Activated naive CD8-positive, alpha-beta T cell treated with anti-CD3 and anti-CD28 coated beads for 36 hours (primary cell): ENCODE data around the gene ABLIM2. TPM values are rescaled to one million over a fixed set of nuclear protein-coding genes. Genes with fewer than 3 reads are reported as not detected.
A peak's percentile ranks its signal among the peaks of the same experiment; 100 is the strongest.

Source experiments
- DNase-seq: peaks from one replicate; pipeline ENCODE4 v3.0.0; 2021
- H3K27ac Mint-ChIP-seq: one replicate; pipeline ENCODE4 v1.8.0; 2022; ENCODE audit warnings: mild to moderate bottlenecking, moderate library complexity, mixed read lengths
- H3K27me3 Mint-ChIP-seq: one replicate; pipeline ENCODE4 v1.8.0; 2022; ENCODE audit warnings: mild to moderate bottlenecking, mixed read lengths
- H3K36me3 Mint-ChIP-seq: one replicate; pipeline ENCODE4 v1.8.0; 2021; ENCODE audit warnings: mild to moderate bottlenecking, mixed read lengths
- H3K4me1 Mint-ChIP-seq: one replicate; pipeline ENCODE4 v1.8.0; 2021; ENCODE audit warnings: mixed read lengths
- H3K4me3 Mint-ChIP-seq: one replicate; pipeline ENCODE4 v1.8.0; 2022; ENCODE audit warnings: mild to moderate bottlenecking, moderate library complexity, mixed read lengths
- H3K9me3 Mint-ChIP-seq: one replicate; pipeline ENCODE4 v1.8.0; 2022; ENCODE audit warnings: mixed read lengths
- total RNA-seq, 2 experiments: library from RNA; stranded (reverse); gene quantifications; one replicate each; pipeline ENCODE4 v1.2.3, GENCODE V29; 2021

ABLIM2 gene
- total RNA-seq, 2 experiments from 2014 or later, result 0.41 to 0.62 TPM

DNA sequence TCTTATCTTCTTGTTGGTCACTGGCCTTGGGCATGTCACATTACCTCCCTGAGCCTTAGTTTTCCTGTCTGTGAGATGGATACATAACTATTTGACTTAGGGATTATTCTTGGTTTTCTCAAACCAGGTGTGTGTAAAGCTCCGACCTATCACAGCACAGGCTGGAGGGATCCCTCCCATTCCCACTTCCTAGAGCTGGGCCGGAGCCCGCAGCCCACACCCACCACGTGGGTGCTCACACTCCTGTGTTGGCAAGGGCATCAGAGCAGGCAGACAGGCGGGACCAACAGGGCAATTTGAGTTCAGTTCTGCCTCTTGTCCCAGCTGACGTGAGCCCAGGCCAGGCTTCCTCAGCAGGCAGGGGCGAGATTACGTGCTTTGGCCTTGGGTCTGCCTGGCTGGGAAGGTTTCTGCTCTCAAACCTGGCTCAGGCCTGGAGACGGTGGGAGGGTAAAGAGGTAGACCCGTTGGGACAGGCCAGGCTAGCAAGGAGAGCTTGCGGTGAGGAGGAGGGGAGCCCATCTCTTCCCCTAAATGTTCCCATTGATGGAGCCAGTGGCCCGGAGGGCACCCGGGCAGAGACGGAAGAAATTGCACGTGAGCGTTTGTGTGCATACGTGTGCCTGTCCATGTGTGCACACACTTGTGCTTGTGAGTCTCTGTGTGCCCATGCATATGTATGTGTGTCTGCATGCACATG is 39.7 kb upstream of the ABLIM2 start:
- Mint-ChIP-seq H3K36me3 (no peaks in the 10 kb centered on the region), H3K4me3 (peak overlapping the region; percentile 88), H3K27ac (peak overlapping the region; percentile 21), H3K4me1 (peaks cover 36% of the 10 kb centered on the region), H3K9me3 (no peaks in the 10 kb centered on the region), H3K27me3 (no peaks in the 10 kb centered on the region)
- DNase-seq, result no peak

DNA sequence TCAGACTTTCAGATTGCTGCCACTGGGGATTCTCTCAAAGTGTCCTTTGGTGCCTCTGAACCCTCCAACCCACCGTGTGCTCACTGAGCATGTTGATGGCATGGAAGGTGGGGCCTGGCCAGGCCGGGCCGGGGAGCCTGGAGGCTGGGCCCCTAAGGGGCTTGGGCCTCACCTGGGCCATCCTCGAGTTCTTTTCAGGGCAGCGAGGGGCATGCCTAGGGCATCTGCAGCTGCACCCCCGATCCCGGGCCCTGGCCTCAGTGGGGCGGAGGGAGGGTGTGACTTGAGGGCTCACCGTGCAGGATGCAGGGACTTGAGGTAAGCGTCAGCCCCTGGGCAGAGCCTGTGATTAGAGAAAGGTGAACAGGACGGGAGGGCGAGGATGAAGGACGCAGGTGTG is 38.9 kb upstream of the ABLIM2 start:
- peaks cover 35% of the 10 kb centered on the region for H3K4me1 Mint-ChIP-seq
- H3K4me3 Mint-ChIP-seq, result no peak overlapping the region
- no peaks in the 10 kb centered on the region for H3K27me3 Mint-ChIP-seq
- DNase-seq, result no peak
- H3K36me3 Mint-ChIP-seq, result no peaks in the 10 kb centered on the region
- H3K9me3 Mint-ChIP-seq, result no peaks in the 10 kb centered on the region
- no peak overlapping the region for H3K27ac Mint-ChIP-seq

DNA sequence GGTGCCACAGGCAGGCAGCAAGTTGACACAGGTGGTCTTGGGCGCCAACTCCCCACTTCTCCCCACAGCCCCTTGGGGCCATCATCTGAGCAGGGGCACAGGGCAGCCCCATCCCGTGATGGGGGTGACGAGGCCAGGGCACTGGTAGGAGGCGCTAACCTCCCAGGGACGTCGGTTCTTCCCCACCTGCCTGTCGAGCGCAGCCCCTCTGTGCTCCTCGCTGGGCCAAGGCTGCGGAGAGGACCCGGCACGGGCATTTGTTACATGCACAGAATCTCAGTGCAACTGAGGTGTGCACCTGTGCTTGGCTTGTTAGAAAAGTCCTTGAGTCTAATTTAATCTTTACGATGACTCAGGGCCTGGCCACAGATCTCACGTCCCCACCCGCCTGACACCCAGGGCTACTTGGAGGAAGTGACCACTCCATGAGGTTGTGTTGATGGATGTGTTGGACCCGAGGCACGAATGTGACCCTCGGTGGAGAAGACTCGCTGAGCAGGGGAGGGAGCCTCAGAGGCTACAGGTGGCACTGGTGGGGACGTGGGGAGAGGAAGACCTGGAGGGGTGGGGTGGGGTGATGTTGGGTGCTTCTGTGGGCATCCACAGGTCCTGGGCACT is 37.3 kb upstream of the ABLIM2 start:
- DNase-seq, result no peak
- Mint-ChIP-seq H3K27ac (no peak overlapping the region), H3K36me3 (no peaks in the 10 kb centered on the region), H3K4me3 (no peak overlapping the region), H3K4me1 (peaks cover 23% of the 10 kb centered on the region), H3K27me3 (no peaks in the 10 kb centered on the region), H3K9me3 (no peaks in the 10 kb centered on the region)

DNA sequence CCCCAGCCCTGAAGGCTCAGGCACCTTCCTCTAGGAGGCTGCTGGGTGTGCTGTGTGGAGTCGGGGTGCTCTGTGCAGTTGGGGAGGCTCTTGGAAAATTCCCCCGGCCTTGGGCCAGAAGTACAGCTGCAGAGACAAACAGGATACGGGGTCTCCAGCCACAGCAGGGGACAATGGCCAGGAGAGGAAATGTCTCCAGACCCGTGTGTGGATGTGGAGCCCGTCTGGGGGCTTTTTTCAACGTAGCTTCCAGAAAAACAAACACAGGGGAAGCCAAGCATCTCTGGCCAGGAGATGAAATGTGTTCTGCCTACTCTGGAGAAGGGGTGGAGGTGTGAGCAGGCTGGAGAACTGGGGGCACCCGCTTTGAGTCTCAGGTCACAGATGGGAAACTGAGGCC is 36.8 kb upstream of the ABLIM2 start:
- no peak overlapping the region for H3K27ac Mint-ChIP-seq
- H3K27me3 Mint-ChIP-seq, result no peaks in the 10 kb centered on the region
- no peaks in the 10 kb centered on the region for H3K36me3 Mint-ChIP-seq
- peaks cover 19% of the 10 kb centered on the region for H3K4me1 Mint-ChIP-seq
- H3K9me3 Mint-ChIP-seq, result no peaks in the 10 kb centered on the region
- H3K4me3 Mint-ChIP-seq, result no peak overlapping the region
- no peak for DNase-seq

DNA sequence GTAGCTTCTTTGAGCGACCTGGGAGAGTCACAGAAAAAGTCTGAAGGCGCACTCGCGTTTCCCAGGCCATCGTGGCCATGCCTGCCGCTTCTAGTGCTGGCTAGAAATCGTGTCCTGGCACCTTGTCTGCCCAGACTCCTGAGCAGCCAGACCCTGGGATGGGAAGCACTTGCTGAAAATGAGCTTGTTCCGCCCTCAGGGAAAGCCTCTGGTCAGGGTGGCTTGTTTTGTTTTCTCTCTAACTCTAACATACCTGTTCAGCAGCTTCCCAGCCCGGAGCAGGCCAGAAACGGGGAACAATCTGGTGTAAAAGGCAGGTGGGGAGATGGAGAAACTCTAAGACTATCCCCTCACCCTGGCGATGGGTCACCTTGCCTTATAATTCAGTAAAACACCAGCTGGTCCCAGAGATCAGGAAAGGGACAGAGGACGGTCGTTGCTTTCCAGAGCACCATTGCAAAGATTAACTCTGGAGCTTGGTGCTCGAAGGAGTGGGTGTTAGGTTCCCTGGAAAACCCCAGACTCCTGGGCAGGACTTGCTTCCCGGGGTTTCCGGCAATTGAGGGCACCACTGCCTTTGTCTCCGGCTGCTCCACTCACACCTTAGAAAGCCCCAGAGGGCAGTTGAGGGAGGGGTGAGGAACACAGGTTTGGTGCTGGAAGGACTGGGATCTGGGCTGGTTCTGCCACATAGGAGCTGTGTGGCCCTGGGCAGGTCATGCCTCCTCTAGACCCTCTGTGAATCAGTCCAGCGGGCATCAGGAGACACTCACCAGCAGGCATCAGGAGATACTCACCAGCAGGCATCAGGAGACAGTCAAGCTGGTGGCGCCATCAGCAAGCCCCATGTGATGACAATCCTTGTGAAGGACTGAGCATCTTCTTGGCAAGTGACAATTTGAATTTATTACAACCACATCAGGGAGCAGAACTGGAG is 36.0 kb upstream of the ABLIM2 start:
- no peak for DNase-seq
- Mint-ChIP-seq H3K27ac (no peak overlapping the region), H3K4me1 (peaks cover 14% of the 10 kb centered on the region), H3K36me3 (no peaks in the 10 kb centered on the region), H3K9me3 (no peaks in the 10 kb centered on the region), H3K4me3 (no peak overlapping the region), H3K27me3 (no peaks in the 10 kb centered on the region)

DNA sequence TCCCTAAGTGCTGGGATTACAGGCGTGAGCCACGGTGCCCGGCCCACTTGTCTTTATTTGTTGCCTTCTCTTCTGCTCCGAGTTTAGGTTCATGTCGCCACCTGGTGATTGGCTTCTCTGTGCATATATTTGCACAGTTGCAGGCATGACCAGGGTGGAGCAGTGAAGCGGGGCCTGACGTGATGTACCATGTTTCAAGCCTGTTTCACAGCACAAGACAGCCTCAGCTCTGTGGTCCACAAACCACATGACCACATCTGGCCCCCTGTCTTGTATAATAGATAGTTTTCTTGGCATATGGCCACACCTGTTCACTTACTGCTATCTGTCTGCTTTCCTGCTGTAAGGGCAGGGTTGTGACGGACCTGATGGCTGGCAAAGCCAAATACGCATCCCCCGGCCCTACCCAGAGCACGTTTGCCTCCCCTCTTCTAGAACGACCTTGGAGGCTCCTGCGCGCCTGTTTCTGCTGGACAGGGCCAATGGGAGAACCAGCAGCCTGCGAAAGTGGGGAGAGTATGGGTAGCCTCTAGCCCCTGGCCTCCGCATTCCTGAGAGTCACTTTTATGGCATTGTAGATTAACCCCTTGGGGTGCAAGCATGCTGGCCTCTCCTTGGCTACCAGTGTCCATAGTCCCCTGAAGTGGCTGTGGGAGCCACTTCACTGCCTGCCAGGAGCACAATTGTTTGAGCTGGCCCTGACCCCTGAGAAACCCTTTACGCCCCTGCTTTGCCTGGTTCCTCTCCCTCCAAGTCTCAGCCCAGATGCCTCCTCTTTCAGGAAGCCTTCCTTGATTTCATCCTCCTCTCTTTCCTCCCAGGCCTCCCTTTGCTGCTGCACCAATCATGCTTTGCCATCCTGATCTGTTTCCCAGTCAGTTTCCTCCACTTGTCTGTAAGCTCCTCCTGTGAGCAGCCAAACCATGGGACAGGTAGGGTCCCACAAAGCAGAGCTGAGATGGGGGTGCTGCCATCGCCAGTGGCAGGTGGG is 34.4 kb upstream of the ABLIM2 start:
- H3K36me3 Mint-ChIP-seq, result no peaks in the 10 kb centered on the region

DNA sequence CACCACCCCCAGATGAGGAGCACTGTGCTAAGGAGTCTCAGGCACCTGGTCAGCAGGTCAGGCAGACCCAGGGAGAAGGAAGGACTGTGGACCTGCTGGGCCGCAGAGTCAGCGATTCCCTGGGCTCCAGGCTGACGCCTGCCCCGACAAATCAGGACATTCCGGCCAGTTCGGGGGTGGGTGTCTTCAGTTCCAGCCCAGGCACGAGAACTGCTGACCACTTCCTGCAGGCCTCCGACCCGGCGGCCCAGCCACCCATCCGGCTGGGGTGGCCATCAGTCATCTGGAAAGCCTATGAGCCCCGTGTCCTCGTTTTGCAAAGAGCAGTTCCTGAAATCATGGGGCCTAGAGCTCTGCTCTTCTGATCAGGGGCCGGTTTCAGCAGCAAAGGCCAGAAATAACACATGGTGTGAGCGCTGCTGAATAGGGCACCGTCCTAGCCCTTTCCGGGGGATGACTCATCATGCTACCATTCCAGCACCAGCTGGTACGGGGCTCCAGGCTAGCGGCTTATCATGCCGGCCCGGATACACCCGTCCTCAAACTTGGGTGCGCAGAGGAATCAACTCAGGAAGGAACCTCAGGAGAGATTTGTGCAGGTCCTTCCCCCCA is 32.6 kb upstream of the ABLIM2 start:
- Mint-ChIP-seq H3K27me3 (no peaks in the 10 kb centered on the region), H3K4me1 (peaks cover 3% of the 10 kb centered on the region), H3K27ac (no peak overlapping the region), H3K4me3 (no peak overlapping the region), H3K36me3 (no peaks in the 10 kb centered on the region), H3K9me3 (no peaks in the 10 kb centered on the region)
- DNase-seq, result no peak

More for the DNA sequence above, 34.4 kb upstream of the ABLIM2 start:
- Mint-ChIP-seq H3K27ac (no peak overlapping the region), H3K4me3 (no peak overlapping the region), H3K9me3 (no peaks in the 10 kb centered on the region), H3K4me1 (peaks cover 3% of the 10 kb centered on the region), H3K27me3 (no peaks in the 10 kb centered on the region)
- DNase-seq, result no peak

DNA sequence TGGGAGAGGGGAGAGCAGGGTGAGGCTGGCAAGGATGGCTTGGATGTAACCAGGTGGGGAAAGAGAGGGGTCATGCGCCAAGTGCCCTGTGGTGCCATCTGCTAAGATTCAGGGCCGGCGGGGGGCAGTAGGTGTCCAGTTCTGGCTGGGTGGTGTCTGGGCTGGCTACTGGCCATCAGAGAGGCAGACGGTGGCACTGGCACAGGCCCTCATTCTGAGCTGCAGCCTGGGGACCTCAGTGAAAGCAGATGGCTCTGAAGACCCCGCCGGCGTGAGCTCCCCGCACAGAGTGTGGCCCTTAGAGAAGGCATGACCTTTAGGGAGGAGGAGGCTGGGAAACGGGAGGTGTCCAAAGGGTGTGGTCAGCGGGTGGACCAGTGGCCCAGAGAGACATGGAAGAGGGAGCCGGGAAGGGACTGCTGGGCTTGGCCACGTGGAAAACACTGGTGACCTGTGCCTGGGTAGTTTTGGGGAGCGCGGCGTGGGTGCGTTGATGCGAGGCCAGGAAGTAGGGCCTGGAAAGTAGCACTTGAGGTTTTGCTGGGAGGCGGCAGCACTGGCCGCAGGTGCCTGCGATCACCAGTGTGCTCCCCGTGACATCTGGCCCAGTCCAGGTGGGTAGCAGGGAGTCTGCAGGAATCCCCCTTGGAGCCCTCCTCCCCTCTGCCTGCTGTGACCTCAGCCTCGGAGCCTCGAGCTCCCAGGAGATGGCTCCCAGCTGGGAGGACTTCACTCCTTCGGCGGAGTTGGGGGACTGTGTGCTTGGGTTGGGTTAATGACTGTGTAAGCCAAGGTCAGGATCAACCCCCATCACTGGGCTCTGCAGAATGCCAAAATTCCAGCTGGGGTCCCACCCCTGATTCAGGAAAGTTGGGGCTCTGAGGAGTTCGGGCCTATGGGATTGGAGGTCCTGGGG is 31.2 kb upstream of the ABLIM2 start:
- Mint-ChIP-seq H3K4me1 (peaks cover 3% of the 10 kb centered on the region), H3K9me3 (no peaks in the 10 kb centered on the region), H3K4me3 (no peak overlapping the region), H3K27me3 (no peaks in the 10 kb centered on the region), H3K27ac (no peak overlapping the region), H3K36me3 (no peaks in the 10 kb centered on the region)
- DNase-seq, result no peak

DNA sequence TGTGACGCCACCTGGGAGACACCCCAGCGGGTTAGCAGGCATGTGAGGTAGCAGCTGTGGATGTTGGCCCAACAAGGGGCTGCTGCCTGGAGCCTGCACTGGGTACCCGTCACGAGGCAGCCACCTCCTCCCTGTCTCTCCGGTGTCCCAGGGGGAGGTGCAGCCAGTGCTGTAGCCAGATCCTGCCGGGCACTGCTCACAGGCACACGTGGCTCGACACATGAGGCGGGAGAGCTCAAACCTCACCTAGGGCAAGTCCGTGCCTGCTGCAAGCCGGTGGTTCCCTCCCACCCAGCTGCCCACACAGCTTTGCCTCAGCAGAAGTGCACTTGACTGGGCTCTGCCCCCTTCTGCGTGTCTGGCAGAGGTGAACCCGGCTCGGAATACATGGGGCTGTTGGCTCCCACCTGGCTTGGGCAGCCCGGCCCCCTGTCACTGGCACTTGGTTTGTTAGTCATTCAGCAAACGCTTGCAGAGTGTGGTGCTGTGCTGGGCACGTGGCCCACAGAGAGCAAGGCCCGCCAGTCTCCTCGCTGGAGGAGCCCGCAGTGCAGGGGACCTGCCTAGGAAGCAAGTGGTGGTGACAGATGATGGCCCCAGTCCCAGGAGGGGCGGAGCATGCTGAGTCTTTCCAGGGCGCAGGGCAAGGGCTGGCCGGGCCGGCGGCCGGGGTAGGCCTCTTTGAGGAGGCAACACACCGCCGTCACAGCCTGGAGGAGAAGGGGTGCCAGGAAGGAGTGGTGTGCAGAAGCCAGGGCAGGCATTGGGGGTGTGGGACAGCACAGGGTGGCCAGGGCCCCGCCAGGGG is 30.3 kb upstream of the ABLIM2 start:
- Mint-ChIP-seq H3K9me3 (no peaks in the 10 kb centered on the region), H3K4me3 (no peak overlapping the region), H3K27me3 (no peaks in the 10 kb centered on the region), H3K27ac (no peak overlapping the region), H3K36me3 (no peaks in the 10 kb centered on the region), H3K4me1 (peaks cover 3% of the 10 kb centered on the region)
- no peak for DNase-seq

DNA sequence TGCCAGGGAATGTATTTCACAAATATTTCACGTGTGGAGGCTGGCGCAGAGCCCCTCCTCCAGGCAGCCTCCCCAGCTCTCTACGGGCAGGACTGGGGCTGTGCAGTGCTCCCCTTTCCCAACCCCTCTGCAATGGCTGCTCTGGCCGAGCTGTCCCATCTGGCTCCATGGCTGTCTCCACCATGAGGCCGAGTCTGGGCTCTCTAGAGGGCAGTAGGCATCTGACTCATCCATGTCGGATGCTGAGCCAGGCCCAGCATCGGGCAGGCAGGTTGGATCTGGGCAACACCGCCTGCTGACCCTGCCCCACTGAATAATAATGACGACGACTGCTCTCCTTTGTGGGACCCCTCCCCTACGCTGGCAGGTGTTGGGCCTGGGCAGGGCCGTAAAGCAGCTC is 29.5 kb upstream of the ABLIM2 start:
- H3K4me1 Mint-ChIP-seq, result peaks cover 2% of the 10 kb centered on the region
- H3K27me3 Mint-ChIP-seq, result no peaks in the 10 kb centered on the region

DNA sequence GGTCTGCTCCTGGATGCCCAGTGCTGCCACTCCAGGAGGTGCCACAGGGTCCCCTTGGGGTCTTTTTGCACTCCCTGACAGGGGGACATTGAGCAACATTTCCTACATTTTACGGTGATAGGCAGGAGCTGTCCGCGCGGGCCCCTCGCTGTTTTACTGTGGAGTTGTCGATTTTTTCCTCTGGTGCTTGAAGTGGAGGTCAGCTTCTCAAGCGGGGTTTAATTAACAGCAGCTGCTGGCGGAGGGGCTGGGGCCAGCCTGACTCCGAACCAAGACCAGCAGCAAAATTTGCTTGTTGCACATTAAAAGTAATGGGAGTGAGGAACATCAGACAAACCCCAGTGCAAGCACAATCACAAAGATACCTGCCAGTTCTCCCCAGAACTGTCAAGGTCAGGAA is 27.3 kb upstream of the ABLIM2 start:
- DNase-seq, result no peak
- Mint-ChIP-seq H3K4me1 (no peaks in the 10 kb centered on the region), H3K27ac (no peak overlapping the region), H3K36me3 (no peaks in the 10 kb centered on the region), H3K27me3 (no peaks in the 10 kb centered on the region), H3K4me3 (no peak overlapping the region), H3K9me3 (no peaks in the 10 kb centered on the region)

More for the DNA sequence above, 29.5 kb upstream of the ABLIM2 start:
- Mint-ChIP-seq H3K36me3 (no peaks in the 10 kb centered on the region), H3K4me3 (no peak overlapping the region), H3K27ac (no peak overlapping the region), H3K9me3 (no peaks in the 10 kb centered on the region)
- DNase-seq, result no peak

DNA sequence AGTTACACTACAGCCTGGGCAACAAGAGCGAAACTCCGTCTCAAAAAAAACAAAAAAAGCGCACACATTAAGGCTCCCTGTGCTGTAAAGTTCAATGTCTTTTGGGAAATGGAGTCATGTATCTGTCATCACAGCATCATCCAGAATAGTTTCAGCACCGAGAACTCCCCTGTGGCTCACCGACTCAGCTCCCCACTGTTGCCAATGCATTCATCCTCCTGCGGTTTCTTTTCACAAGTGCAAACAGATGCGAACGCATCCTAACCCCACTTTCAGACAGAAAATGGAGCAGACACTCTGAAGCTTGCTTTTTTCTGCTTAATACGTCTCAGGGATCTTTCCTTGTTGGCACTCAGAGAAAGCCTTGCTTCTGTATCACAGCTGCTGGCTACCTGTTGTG is 26.7 kb upstream of the ABLIM2 start:
- Mint-ChIP-seq H3K4me1 (no peaks in the 10 kb centered on the region), H3K4me3 (no peak overlapping the region), H3K36me3 (no peaks in the 10 kb centered on the region), H3K27me3 (no peaks in the 10 kb centered on the region), H3K27ac (no peak overlapping the region), H3K9me3 (no peaks in the 10 kb centered on the region)
- no peak for DNase-seq

DNA sequence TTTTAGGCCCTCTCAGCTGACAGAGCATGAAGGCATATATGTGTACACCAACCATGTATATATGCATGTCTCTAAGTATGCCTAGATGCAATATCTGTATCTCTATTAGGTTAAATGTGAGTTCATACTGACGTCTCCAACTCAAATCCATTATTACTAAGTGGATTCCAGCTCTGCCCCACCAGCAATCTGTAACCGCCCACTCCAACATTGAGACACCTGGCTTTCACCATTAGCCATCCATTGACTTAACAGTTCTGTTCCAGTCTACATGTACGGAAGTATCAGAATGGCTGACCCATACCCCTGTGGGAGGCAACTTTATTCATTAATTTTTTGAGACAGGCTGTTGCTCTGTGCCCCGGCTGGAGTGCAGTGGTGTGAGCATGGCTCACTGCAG is 25.4 kb upstream of the ABLIM2 start:
- no peaks in the 10 kb centered on the region for H3K36me3 Mint-ChIP-seq
- DNase-seq, result no peak
- no peak overlapping the region for H3K4me3 Mint-ChIP-seq
- H3K27me3 Mint-ChIP-seq, result no peaks in the 10 kb centered on the region
- H3K4me1 Mint-ChIP-seq, result no peaks in the 10 kb centered on the region
- no peak overlapping the region for H3K27ac Mint-ChIP-seq
- H3K9me3 Mint-ChIP-seq, result no peaks in the 10 kb centered on the region
